ENCODE data around the gene TMPRSS15.

TMPRSS15 gene

DNA sequence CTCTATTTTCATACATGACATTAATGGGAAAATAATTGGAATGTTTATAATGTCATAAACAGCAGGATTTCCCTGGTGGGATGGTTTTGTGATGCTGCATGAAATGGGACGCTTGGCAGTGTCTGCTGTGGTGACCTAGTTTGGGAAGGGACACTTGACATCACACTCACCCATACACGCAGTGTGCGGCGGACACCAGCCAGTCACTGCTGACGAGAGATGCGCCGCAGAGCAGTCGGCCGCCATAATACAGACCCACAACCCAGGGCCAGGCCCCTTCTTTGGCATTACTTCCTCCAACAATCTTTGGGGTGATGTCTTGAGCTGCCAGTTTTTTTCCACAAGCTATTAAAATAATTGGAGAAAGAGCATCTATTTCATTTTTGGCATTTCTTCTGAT, 109.5 kb downstream of the TMPRSS15 start:
- H3K4me3 ChIP-seq (ENCODE audit: low read length), result no peak overlapping the region
- no peak for DNase-seq (ENCODE audit: low read depth)
- TF ChIP-seq, protein P1, sequence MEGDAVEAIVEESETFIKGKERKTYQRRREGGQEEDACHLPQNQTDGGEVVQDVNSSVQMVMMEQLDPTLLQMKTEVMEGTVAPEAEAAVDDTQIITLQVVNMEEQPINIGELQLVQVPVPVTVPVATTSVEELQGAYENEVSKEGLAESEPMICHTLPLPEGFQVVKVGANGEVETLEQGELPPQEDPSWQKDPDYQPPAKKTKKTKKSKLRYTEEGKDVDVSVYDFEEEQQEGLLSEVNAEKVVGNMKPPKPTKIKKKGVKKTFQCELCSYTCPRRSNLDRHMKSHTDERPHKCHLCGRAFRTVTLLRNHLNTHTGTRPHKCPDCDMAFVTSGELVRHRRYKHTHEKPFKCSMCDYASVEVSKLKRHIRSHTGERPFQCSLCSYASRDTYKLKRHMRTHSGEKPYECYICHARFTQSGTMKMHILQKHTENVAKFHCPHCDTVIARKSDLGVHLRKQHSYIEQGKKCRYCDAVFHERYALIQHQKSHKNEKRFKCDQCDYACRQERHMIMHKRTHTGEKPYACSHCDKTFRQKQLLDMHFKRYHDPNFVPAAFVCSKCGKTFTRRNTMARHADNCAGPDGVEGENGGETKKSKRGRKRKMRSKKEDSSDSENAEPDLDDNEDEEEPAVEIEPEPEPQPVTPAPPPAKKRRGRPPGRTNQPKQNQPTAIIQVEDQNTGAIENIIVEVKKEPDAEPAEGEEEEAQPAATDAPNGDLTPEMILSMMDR (conservative IDR thresholded peaks at IDR 0.05; ENCODE audit: low read depth, low read length), result no peak

DNA sequence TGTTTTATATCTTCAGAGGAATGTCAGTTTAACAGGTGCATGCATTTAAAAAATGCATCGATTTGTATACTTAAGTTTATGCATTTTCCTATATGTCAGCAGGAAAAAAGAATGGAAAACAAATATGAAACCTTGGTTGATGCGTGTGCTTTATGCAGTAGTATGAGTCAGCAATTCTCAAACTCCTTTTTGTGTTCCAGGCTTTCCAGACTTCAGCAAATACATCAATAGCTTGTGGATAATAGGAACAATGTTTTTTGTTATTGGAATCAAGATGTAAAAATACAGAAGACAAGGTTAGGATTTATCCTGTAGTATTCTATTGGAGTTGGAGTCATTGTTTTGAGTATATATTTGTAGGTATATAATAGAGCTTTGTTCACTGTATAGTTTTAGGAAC, 113.7 kb downstream of the TMPRSS15 start:
- H3K4me3 ChIP-seq (ENCODE audit: low read length), result no peak overlapping the region
- DNase-seq (ENCODE audit: low read depth), result no peak
- TF ChIP-seq, protein P1 (conservative IDR thresholded peaks at IDR 0.05; ENCODE audit: low read depth, low read length), result no peak

DNA sequence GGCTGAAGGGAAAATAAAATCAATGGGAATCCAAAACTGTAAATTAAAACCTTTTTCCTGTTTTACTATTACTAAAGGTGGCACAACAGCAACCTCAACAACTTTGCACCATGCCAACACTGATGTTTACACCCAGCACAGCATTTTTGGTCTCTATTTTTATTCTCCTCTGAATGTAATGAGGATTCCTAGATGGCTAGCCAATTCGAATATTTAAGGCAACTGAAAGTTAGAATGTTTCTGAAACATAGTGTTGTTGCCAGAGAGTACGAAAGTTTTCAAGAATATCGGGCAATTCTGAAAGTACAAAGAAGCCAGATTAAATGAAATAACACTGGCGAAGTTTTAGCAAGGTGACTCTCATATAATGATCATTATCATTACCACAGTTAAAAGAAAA, 118.2 kb downstream of the TMPRSS15 start:
- DNase-seq (ENCODE audit: low read depth), result no peak
- TF ChIP-seq, protein P1 (conservative IDR thresholded peaks at IDR 0.05; ENCODE audit: low read depth, low read length), result no peak
- no peak overlapping the region for H3K4me3 ChIP-seq (ENCODE audit: low read length)

DNA sequence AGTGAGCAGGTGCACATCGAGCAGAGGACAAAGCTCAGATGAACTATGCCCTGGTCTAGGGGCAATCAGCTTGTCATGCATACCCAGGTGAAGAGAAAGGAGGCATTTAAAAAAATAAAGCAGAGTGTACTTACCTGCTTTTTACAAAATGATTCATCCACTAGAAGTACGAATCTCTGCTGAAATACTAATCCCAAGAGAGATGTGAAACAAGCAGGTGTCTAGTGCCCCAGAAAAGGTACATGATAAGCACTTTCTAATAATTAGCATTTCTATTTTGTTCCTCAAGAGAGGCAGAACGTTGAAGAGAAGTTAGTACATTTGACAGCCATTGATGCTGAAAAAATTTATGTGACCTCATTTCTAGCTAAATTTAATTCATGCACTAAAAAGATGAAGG, 127.8 kb downstream of the TMPRSS15 start:
- TF ChIP-seq, protein P1 (conservative IDR thresholded peaks at IDR 0.05; ENCODE audit: low read depth, low read length), result no peak
- no peak overlapping the region for H3K4me3 ChIP-seq (ENCODE audit: low read length)
- no peak for DNase-seq (ENCODE audit: low read depth)

DNA sequence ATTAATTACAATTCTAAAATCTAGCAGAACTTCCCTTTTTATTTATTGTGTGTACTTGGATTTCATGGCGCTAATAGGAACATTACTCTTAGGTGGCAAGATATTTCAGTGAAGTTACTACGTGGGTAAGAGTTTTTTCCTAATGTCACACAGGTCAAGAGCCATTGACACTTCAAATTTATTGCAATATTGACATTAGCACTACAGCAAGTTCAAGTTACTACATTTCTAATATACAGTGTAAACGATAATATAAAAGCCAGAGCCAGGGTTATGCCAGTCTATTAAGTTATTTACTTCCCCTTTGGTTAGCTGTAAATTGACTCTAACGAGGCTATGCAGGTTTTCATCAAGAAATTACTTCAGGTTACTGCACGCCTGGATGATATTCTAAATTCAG, 129.2 kb downstream of the TMPRSS15 start:
- TF ChIP-seq, protein P1 (conservative IDR thresholded peaks at IDR 0.05; ENCODE audit: low read depth, low read length), result no peak
- no peak for DNase-seq (ENCODE audit: low read depth)
- H3K4me3 ChIP-seq (ENCODE audit: low read length), result no peak overlapping the region

DNA sequence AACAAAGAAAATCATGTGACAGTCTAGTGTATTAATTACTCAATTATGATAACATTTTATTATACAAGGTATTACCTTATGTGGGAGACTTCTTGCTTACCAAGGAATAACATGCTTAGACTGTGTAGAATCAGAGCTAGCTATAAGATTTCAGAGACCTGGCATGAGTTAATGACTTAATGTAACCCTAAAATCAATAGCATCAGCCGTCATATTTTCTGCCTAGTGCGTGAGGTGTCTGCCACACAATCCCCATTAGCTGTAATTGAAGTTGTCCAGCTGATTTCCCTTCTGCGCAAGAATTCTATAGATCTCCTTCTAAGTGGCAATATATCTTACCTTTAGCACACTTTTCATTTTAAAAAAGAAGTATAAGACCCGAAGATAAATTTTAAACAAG, 130.2 kb downstream of the TMPRSS15 start:
- H3K4me3 ChIP-seq (ENCODE audit: low read length), result no peak overlapping the region
- TF ChIP-seq, protein P1 (conservative IDR thresholded peaks at IDR 0.05; ENCODE audit: low read depth, low read length), result no peak
- no peak for DNase-seq (ENCODE audit: low read depth)

DNA sequence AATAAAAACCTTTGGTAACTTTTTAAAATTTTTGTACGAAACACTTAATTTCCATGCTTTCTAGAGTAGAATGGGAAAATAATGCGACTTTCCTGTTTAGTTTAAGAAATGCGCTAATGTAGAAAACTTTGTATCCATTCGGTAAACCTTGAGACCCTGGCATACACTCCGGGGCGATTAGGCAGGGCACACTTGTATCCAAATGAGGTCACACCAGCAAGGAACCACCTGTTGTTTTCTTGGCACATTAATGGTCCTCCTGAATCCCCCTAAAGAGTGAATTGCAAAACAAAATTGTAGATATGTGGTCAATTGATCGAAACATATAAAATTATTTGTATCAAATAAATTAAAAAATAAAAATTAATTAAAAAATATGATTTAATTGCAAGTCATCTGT, 133.7 kb downstream of the TMPRSS15 start:
- TF ChIP-seq, protein P1 (conservative IDR thresholded peaks at IDR 0.05; ENCODE audit: low read depth, low read length), result no peak
- H3K4me3 ChIP-seq (ENCODE audit: low read length), result no peak overlapping the region

More for the DNA sequence above, 133.7 kb downstream of the TMPRSS15 start:
- DNase-seq (ENCODE audit: low read depth), result no peak

Measured in retinal pigment epithelial cell (primary cell).